ENCODE results near the gene EVC.

Gene EVC

GRCh38 chr4:5780831-5781480 is 70.0 kb downstream of the EVC start:
- H3K4me3 ChIP-seq (ENCODE audit: low read depth in 1 of 2, low read length in 2 of 2) = no peak overlapping the region
- H3K4me2 ChIP-seq (ENCODE audit: insufficient read depth, low read length) = no peak overlapping the region
- no peaks in the 10 kb centered on the region for H4K20me1 ChIP-seq (ENCODE audit: insufficient read depth, low read length)
- H3K36me3 ChIP-seq (ENCODE audit: insufficient read depth, low read length) = no peaks in the 10 kb centered on the region
- no peak overlapping the region for H2AFZ ChIP-seq (ENCODE audit: low read depth, low read length)
- H3K27ac ChIP-seq (ENCODE audit: low read length) = no peak overlapping the region
- ATAC-seq (ENCODE audit: insufficient read depth, low read depth) (no peak), DNase-seq (no peak)
- peaks cover 3% of the 10 kb centered on the region for H3K9me3 ChIP-seq (ENCODE audit: insufficient read depth, low read length, severe bottlenecking)
- H3K9ac ChIP-seq (ENCODE audit: low read depth, low read length) = no peak overlapping the region
- no peaks in the 10 kb centered on the region for H3K79me2 ChIP-seq (ENCODE audit: insufficient read depth, low read length)
- TF ChIP-seq, protein P1, sequence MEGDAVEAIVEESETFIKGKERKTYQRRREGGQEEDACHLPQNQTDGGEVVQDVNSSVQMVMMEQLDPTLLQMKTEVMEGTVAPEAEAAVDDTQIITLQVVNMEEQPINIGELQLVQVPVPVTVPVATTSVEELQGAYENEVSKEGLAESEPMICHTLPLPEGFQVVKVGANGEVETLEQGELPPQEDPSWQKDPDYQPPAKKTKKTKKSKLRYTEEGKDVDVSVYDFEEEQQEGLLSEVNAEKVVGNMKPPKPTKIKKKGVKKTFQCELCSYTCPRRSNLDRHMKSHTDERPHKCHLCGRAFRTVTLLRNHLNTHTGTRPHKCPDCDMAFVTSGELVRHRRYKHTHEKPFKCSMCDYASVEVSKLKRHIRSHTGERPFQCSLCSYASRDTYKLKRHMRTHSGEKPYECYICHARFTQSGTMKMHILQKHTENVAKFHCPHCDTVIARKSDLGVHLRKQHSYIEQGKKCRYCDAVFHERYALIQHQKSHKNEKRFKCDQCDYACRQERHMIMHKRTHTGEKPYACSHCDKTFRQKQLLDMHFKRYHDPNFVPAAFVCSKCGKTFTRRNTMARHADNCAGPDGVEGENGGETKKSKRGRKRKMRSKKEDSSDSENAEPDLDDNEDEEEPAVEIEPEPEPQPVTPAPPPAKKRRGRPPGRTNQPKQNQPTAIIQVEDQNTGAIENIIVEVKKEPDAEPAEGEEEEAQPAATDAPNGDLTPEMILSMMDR (IDR thresholded peaks at IDR 0.05; ENCODE audit: borderline replicate concordance, extremely low read depth, low read length, poor library complexity, severe bottlenecking) = no peak
- no peak for TF ChIP-seq EZH2 (IDR thresholded peaks at IDR 0.05; ENCODE audit: borderline replicate concordance, low read depth, low read length, severe bottlenecking)
- H3K4me1 ChIP-seq (ENCODE audit: insufficient read depth, low read length) = no peaks in the 10 kb centered on the region
- H3K27me3 ChIP-seq (ENCODE audit: insufficient read depth, low read length, poor library complexity) = no peaks in the 10 kb centered on the region

GRCh38 chr4:5781691-5782090 is 70.7 kb downstream of the EVC start:
- no peak overlapping the region for H3K27ac ChIP-seq (ENCODE audit: low read length)
- H3K9me3 ChIP-seq (ENCODE audit: insufficient read depth, low read length, severe bottlenecking) = no peaks in the 10 kb centered on the region
- H3K79me2 ChIP-seq (ENCODE audit: insufficient read depth, low read length) = no peaks in the 10 kb centered on the region
- H3K27me3 ChIP-seq (ENCODE audit: insufficient read depth, low read length, poor library complexity) = no peaks in the 10 kb centered on the region
- no peaks in the 10 kb centered on the region for H3K36me3 ChIP-seq (ENCODE audit: insufficient read depth, low read length)
- no peak overlapping the region for H3K9ac ChIP-seq (ENCODE audit: low read depth, low read length)
- ATAC-seq (ENCODE audit: insufficient read depth, low read depth) (no peak), DNase-seq (no peak)
- no peak overlapping the region for H2AFZ ChIP-seq (ENCODE audit: low read depth, low read length)
- H4K20me1 ChIP-seq (ENCODE audit: insufficient read depth, low read length) = no peaks in the 10 kb centered on the region
- H3K4me2 ChIP-seq (ENCODE audit: insufficient read depth, low read length) = no peak overlapping the region
- no peak for TF ChIP-seq EZH2 (IDR thresholded peaks at IDR 0.05; ENCODE audit: borderline replicate concordance, low read depth, low read length, severe bottlenecking)
- TF ChIP-seq, protein P1 (IDR thresholded peaks at IDR 0.05; ENCODE audit: borderline replicate concordance, extremely low read depth, low read length, poor library complexity, severe bottlenecking) = no peak
- no peaks in the 10 kb centered on the region for H3K4me1 ChIP-seq (ENCODE audit: insufficient read depth, low read length)
- H3K4me3 ChIP-seq (ENCODE audit: low read depth in 1 of 2, low read length in 2 of 2) = no peak overlapping the region

DNA sequence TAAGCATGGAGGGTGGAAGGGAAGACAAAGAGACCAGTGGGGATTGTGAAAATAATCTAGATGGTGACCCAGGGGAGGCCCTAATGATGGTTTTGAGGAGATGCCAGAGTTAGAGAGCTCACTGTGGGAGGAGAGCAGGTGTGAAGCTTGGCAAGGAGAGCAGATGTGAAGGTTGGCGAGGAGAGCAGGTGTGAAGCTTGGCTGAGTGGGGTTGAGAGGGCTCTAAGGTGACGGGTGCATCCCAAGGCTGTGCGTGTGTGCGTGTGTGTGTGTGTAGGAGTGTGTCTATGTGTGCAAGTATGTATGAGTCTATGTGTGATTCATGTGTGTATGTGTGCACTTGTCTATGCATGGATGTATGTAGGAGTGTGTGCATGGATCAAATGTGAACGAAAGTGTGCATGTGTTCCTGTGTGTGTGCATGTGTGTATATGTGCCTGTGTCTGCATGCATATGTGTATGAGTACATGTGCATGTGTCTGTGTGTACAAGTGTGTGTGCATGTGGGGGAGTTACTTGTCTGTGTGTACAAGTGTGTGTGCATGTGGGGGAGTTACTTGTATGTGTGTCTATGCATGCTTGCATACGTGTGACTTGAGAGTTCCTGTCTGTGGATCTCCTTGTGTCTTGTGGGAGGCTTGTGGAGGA is 72.0 kb downstream of the EVC start:
- no peak overlapping the region for H3K9ac ChIP-seq (ENCODE audit: low read depth, low read length)

More for the DNA sequence above, 72.0 kb downstream of the EVC start:
- H3K4me3 ChIP-seq (ENCODE audit: low read depth in 1 of 2, low read length in 2 of 2) = no peak overlapping the region
- DNase-seq (no peak), ATAC-seq (ENCODE audit: insufficient read depth, low read depth) (no peak)
- H3K9me3 ChIP-seq (ENCODE audit: insufficient read depth, low read length, severe bottlenecking) = no peaks in the 10 kb centered on the region
- no peak overlapping the region for H2AFZ ChIP-seq (ENCODE audit: low read depth, low read length)
- H3K4me2 ChIP-seq (ENCODE audit: insufficient read depth, low read length) = no peak overlapping the region
- no peaks in the 10 kb centered on the region for H3K79me2 ChIP-seq (ENCODE audit: insufficient read depth, low read length)
- TF ChIP-seq, protein P1 (IDR thresholded peaks at IDR 0.05; ENCODE audit: borderline replicate concordance, extremely low read depth, low read length, poor library complexity, severe bottlenecking) = no peak
- no peak for TF ChIP-seq EZH2 (IDR thresholded peaks at IDR 0.05; ENCODE audit: borderline replicate concordance, low read depth, low read length, severe bottlenecking)
- no peaks in the 10 kb centered on the region for H3K36me3 ChIP-seq (ENCODE audit: insufficient read depth, low read length)
- no peaks in the 10 kb centered on the region for H3K4me1 ChIP-seq (ENCODE audit: insufficient read depth, low read length)
- H4K20me1 ChIP-seq (ENCODE audit: insufficient read depth, low read length) = no peaks in the 10 kb centered on the region
- no peak overlapping the region for H3K27ac ChIP-seq (ENCODE audit: low read length)
- H3K27me3 ChIP-seq (ENCODE audit: insufficient read depth, low read length, poor library complexity) = no peaks in the 10 kb centered on the region
